Colonic mucosa (tissue), 4 donors: ENCODE data around the gene THBS4. TPM values are rescaled to one million over a fixed set of nuclear protein-coding genes. Genes with fewer than 3 reads are reported as not detected.

ENCODE experiments used
- DNase-seq: peaks from one replicate; pipeline ENCODE4 v3.0.0-alpha.2; 2020
- H3K27ac ChIP-seq: fragments of 200-600 bp; one replicate; pipeline ENCODE4 v1.8.0; 2021
- H3K27me3 ChIP-seq: fragments of 200-600 bp; one replicate; pipeline ENCODE4 v1.8.0; 2021
- H3K36me3 ChIP-seq: fragments of 200-600 bp; one replicate; pipeline ENCODE4 v1.8.0; 2021
- H3K4me1 ChIP-seq: fragments of 200-600 bp; one replicate; pipeline ENCODE4 v1.8.0; 2021; ENCODE audit warnings: mild to moderate bottlenecking
- H3K4me3 ChIP-seq: fragments of 200-600 bp; one replicate; pipeline ENCODE4 v1.8.0; 2021
- H3K9ac ChIP-seq, 2 donors: one replicate each; pipeline ENCODE4 v1.7.0; 2013; ENCODE audit warnings: control low read depth in 2 of 2, low read depth in 2 of 2, low read length in 2 of 2
- H3K9me3 ChIP-seq: fragments of 200-600 bp; one replicate; pipeline ENCODE4 v1.8.0; 2021
- intact Hi-C: fragments of 100-400 bp; cut with DNase I; formaldehyde crosslinking; loops from one replicate; pipeline ENCODE4 v1.14.1; 2022
- total RNA-seq, 2 donors: library from RNA; stranded (reverse); fragmentation: NEBNext Ultra II Directional in 1 of 2; extraction: Animal tissue kit (Norgen Biotek cat#: 25700) in 1 of 2; gene quantifications; one replicate each; pipeline ENCODE4 v1.2.1, GENCODE V29; 2021
- TF ChIP-seq, protein P1 (sequence below): fragments of 200-600 bp; IDR thresholded peaks from one replicate; pipeline ENCODE4 v1.8.0; 2022; ENCODE audit warnings: antibody characterized with exemption, mild to moderate bottlenecking
- donor health status: healthy.
- donor health status: DM: no; HTN: no; CAD: no.
- donor health status: DM: no; HTN: no; CAD: no.

Gene THBS4
- total RNA-seq, 2 donors from 2014 or later, result 0.27 to 9.1 TPM

DNA sequence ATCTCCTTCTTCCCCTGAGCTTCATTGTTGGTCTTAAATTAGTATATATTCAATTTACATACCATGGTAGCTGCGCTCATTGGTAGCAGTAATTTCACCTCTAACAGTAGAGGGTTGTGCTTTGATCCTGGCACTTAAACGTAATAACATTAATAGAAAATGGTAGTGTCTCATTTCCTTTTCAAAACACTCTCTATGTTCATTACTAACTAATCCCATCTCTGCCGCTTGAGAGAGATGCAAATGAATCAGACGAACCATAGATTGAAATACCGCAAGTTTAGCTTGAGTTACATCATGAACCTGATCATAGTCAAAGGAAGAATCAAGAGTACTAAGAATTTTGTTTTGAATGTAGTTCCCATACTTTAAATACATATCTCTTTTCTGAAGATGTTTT, 2.2 kb downstream of the THBS4 start:
- DNase-seq, result no peak
- Histone ChIP-seq H3K4me3 (no peak overlapping the region), H3K9me3 (no peaks in the 10 kb centered on the region), H3K27ac (no peak overlapping the region), H3K4me1 (no peaks in the 10 kb centered on the region), H3K9ac (no peak overlapping the region), H3K36me3 (no peaks in the 10 kb centered on the region), H3K27me3 (peaks cover 26% of the 10 kb centered on the region)
- intact Hi-C loops, result no loop called here
- TF ChIP-seq, protein P1, sequence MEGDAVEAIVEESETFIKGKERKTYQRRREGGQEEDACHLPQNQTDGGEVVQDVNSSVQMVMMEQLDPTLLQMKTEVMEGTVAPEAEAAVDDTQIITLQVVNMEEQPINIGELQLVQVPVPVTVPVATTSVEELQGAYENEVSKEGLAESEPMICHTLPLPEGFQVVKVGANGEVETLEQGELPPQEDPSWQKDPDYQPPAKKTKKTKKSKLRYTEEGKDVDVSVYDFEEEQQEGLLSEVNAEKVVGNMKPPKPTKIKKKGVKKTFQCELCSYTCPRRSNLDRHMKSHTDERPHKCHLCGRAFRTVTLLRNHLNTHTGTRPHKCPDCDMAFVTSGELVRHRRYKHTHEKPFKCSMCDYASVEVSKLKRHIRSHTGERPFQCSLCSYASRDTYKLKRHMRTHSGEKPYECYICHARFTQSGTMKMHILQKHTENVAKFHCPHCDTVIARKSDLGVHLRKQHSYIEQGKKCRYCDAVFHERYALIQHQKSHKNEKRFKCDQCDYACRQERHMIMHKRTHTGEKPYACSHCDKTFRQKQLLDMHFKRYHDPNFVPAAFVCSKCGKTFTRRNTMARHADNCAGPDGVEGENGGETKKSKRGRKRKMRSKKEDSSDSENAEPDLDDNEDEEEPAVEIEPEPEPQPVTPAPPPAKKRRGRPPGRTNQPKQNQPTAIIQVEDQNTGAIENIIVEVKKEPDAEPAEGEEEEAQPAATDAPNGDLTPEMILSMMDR, result no peak

DNA sequence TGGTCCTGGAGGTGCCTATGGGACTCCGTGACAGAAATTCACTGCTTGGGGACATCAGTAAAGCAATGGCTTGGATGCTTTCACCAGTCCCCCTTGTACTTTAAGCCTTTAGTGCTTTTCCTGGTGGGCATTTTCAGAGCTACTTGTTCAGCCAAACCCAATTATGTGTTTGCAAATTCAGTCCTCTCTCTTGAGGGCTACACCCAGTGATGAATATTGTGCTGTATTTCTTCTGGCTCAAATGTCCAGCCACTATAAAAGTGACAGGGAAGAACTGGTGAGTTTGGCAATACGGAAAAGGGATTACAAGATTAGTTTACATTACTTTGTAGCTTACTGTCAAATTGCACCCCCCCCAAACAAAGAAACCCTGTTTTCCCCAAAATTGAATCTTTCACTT, 4.5 kb downstream of the THBS4 start:
- H3K9me3 ChIP-seq, result no peaks in the 10 kb centered on the region
- DNase-seq, result no peak
- H3K27me3 ChIP-seq, result peaks cover 15% of the 10 kb centered on the region
- no peaks in the 10 kb centered on the region for H3K4me1 ChIP-seq
- H3K36me3 ChIP-seq, result no peaks in the 10 kb centered on the region
- intact Hi-C loops, result no loop called here
- H3K27ac ChIP-seq, result no peak overlapping the region
- no peak overlapping the region for H3K9ac ChIP-seq
- no peak overlapping the region for H3K4me3 ChIP-seq
- TF ChIP-seq, protein P1, result no peak

DNA sequence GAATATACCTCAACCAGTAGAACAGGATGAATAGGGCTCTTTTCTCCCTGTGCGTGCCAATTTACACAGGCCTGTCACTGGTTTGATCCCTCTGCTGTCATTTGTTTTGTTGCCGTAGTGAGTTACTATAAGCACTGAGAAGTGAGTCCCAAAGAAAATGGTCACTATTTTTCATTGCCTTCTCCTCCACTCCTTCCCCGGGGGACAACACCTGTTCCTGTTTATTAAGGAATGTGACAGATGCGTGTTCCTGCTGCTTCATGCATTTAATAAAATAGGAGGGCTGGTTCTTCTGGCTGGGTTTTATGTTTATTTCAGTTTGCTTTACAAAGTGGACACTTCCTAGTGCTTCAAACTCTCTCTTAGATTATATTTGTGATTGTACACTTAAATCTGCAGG, 6.4 kb downstream of the THBS4 start:
- DNase-seq, result no peak
- Histone ChIP-seq H3K9me3 (no peaks in the 10 kb centered on the region), H3K9ac (no peak overlapping the region), H3K27ac (no peak overlapping the region), H3K4me1 (no peaks in the 10 kb centered on the region), H3K4me3 (no peak overlapping the region), H3K36me3 (no peaks in the 10 kb centered on the region), H3K27me3 (no peaks in the 10 kb centered on the region)
- intact Hi-C loops, result no loop called here
- TF ChIP-seq, protein P1, result no peak

DNA sequence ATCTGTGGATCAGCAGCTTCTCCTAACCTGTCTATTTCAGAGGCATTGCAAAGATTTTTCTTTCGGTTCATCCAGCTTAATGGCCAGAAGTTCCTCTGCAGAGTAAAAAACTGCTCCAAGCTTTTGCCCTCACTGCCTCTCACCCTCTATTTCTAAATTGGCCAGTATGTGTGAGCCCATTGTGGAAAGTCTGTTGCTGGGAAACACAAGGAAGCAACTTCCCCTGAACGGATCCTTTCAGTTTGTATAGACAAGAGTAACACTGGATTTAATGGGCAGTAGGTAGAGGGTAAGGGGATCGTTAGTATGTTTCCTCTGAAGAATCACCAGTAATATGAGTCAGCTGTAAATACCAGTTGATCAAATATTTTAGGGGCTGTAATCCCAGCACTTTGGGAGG, 7.2 kb downstream of the THBS4 start:
- Histone ChIP-seq H3K4me1 (no peaks in the 10 kb centered on the region), H3K27ac (no peak overlapping the region), H3K4me3 (no peak overlapping the region), H3K9me3 (no peaks in the 10 kb centered on the region), H3K27me3 (no peaks in the 10 kb centered on the region), H3K36me3 (no peaks in the 10 kb centered on the region), H3K9ac (no peak overlapping the region)
- TF ChIP-seq, protein P1, result no peak
- DNase-seq, result no peak
- intact Hi-C loops, result no loop called here

DNA sequence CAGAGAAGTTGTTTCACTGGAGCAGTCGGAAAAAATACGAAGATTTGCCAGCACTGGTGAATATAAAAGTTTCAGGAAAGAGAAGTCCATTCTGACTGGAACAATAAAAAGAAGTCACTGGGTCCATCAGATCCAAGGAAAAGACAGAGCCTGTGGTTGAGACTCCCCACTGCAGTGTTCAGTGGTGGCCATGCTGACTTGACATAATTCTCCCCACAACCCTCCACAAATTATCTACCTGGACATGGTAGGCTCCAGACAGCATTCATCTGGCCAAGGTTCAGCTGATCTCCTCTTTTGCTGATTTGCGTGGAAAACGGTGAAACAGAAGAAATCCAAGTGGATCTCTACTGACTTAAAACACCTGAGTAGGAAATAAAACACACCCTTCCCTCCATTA, 8.0 kb downstream of the THBS4 start:
- Histone ChIP-seq H3K27ac (no peak overlapping the region), H3K9me3 (no peaks in the 10 kb centered on the region), H3K27me3 (no peaks in the 10 kb centered on the region), H3K4me3 (no peak overlapping the region), H3K4me1 (no peaks in the 10 kb centered on the region), H3K9ac (no peak overlapping the region), H3K36me3 (no peaks in the 10 kb centered on the region)
- intact Hi-C loops, result no loop called here
- TF ChIP-seq, protein P1, result no peak
- DNase-seq, result no peak
